GM10266 (cell line): ENCODE results near the gene TGFA.

Experiments used
- DNase-seq: peaks from one replicate; pipeline ENCODE4 v3.0.0; 2012; ENCODE audit errors: extremely low spot score
- CTCF ChIP-seq: IDR thresholded peaks from 2 replicates; pipeline ENCODE4 v1.5.1; 2012; ENCODE audit warnings: mild to moderate bottlenecking, low read depth; ENCODE audit not compliant: control insufficient read depth, insufficient read depth; ENCODE audit errors: missing control alignments

The TGFA gene

GRCh38 chr2:70498528-70498927 lies 55.1 kb downstream of the TGFA start:
- TF ChIP-seq CTCF = no peak
- DNase-seq = no peak

GRCh38 chr2:70498054-70498453 lies 55.6 kb downstream of the TGFA start:
- no peak for DNase-seq
- TF ChIP-seq CTCF = no peak

GRCh38 chr2:70496819-70497218 lies 56.8 kb downstream of the TGFA start:
- no peak for TF ChIP-seq CTCF
- DNase-seq = no peak

GRCh38 chr2:70494293-70494886 lies 59.2 kb downstream of the TGFA start:
- DNase-seq = no peak
- TF ChIP-seq CTCF = no peak

GRCh38 chr2:70490381-70490780 lies 63.2 kb downstream of the TGFA start:
- TF ChIP-seq CTCF = no peak
- DNase-seq = no peak

GRCh38 chr2:70489165-70489564 lies 64.5 kb downstream of the TGFA start:
- DNase-seq = no peak
- TF ChIP-seq CTCF = no peak

- TF ChIP-seq CTCF = no peak
- DNase-seq = no peak
Measured at GRCh38 chr2:70484086-70484485, 69.5 kb downstream of the TGFA start.
